Neural cell (in vitro differentiated cells): ENCODE results near the gene JPT2. TPM values are rescaled to one million over a fixed set of nuclear protein-coding genes. Genes with fewer than 3 reads are reported as not detected.

Source experiments
- H2AFZ ChIP-seq: fragments of 200-600, 300-800 bp; sonication (generic), shearing (Covaris generic); 2 replicates; pipeline ENCODE4 v1.6.0; 2014; ENCODE audit warnings: low read depth, mild to moderate bottlenecking, antibody characterized with exemption, low read length, moderate library complexity
- H3F3A ChIP-seq: fragments of 200-600 bp; shearing (Covaris generic); 2 replicates; pipeline ENCODE4 v1.6.1; 2016; ENCODE audit warnings: mild to moderate bottlenecking, moderate library complexity, mixed read lengths, antibody characterized with exemption, low read length; ENCODE audit not compliant: insufficient read depth, poor library complexity, severe bottlenecking
- H3K27ac ChIP-seq: fragments of 200-600, 300-800 bp; sonication (generic), shearing (Covaris generic); 2 replicates; pipeline ENCODE4 v1.5.1; 2014; ENCODE audit warnings: mild to moderate bottlenecking, low read length, moderate library complexity
- H3K27me3 ChIP-seq: fragments of 300-800, 200-600 bp; sonication (generic), shearing (Covaris generic); 2 replicates; pipeline ENCODE4 v1.6.0; 2014; ENCODE audit warnings: mild to moderate bottlenecking, low read depth, low read length, moderate library complexity; ENCODE audit not compliant: insufficient read depth
- H3K36me3 ChIP-seq: fragments of 300-800, 200-600 bp; sonication (generic), shearing (Covaris generic); 2 replicates; pipeline ENCODE4 v1.5.1; 2014; ENCODE audit warnings: mild to moderate bottlenecking, antibody characterized with exemption, low read length, moderate library complexity; ENCODE audit not compliant: insufficient read depth
- H3K4me2 ChIP-seq: fragments of 300-800, 200-600 bp; sonication (generic), shearing (Covaris generic); 2 replicates; pipeline ENCODE4 v1.6.0; 2014; ENCODE audit warnings: mild to moderate bottlenecking, low read length
- H3K4me3 ChIP-seq: fragments of 300-800, 200-600 bp; sonication (generic), shearing (Covaris generic); 2 replicates; pipeline ENCODE4 v1.5.1; 2014; ENCODE audit warnings: mild to moderate bottlenecking, low read length, moderate library complexity
- H3K79me2 ChIP-seq: fragments of 200-600 bp; shearing (Covaris generic); replicated peaks from 2 replicates; pipeline ENCODE4 v1.6.0; 2014; ENCODE audit warnings: mild to moderate bottlenecking, low read length, moderate library complexity; ENCODE audit not compliant: insufficient read depth
- H3K9ac ChIP-seq: fragments of 300-800, 200-600 bp; sonication (generic), shearing (Covaris generic); 2 replicates; pipeline ENCODE4 v1.6.1; 2016; ENCODE audit warnings: mild to moderate bottlenecking, low read length, mixed read lengths
- H3K9me2 ChIP-seq: fragments of 200-600 bp; shearing (Covaris generic); 2 replicates; pipeline ENCODE4 v1.6.1; 2016; ENCODE audit warnings: mild to moderate bottlenecking, low read length, mixed read lengths; ENCODE audit not compliant: insufficient read depth
- H3K9me3 ChIP-seq: fragments of 200-600, 300-800 bp; sonication (generic), shearing (Covaris generic); 2 replicates; pipeline ENCODE4 v1.6.1; 2016; ENCODE audit warnings: mild to moderate bottlenecking, mixed run types, low read length, moderate library complexity, mixed read lengths
- H4K20me1 ChIP-seq: fragments of 200-600 bp; shearing (Covaris generic); 2 replicates; pipeline ENCODE4 v1.6.1; 2016; ENCODE audit warnings: mild to moderate bottlenecking, mixed run types; ENCODE audit not compliant: insufficient read depth
- EP300 ChIP-seq: fragments of 450-650 bp; conservative IDR thresholded peaks from 2 replicates; pipeline ENCODE4 v1.6.1; 2014; ENCODE audit warnings: antibody characterized with exemption, mild to moderate bottlenecking, moderate library complexity; ENCODE audit not compliant: poor library complexity, severe bottlenecking
- EZH2 ChIP-seq: fragments of 200-600, 300-800 bp; shearing (Covaris generic), sonication (generic); IDR thresholded peaks from 2 replicates; pipeline ENCODE4 v1.6.1; 2014; ENCODE audit warnings: antibody characterized with exemption, low read length, borderline replicate concordance, mild to moderate bottlenecking; ENCODE audit not compliant: insufficient read depth, poor library complexity, severe bottlenecking
- MXI1 ChIP-seq: fragments of 450-650 bp; conservative IDR thresholded peaks from 2 replicates; pipeline ENCODE4 v1.6.1; 2014; ENCODE audit warnings: antibody characterized with exemption, mild to moderate bottlenecking; ENCODE audit not compliant: poor library complexity, severe bottlenecking
- POLR2AphosphoS5 ChIP-seq: IDR thresholded peaks from 2 replicates; pipeline ENCODE4 v1.6.1; 2012
- RAD21 ChIP-seq: fragments of 450-650 bp; conservative IDR thresholded peaks from 2 replicates; pipeline ENCODE4 v1.6.1; 2014; ENCODE audit warnings: antibody characterized with exemption, mild to moderate bottlenecking, moderate library complexity
- SMC3 ChIP-seq: fragments of 450-650 bp; conservative IDR thresholded peaks from 2 replicates; pipeline ENCODE4 v1.6.1; 2014; ENCODE audit warnings: antibody characterized with exemption, mild to moderate bottlenecking, moderate library complexity; ENCODE audit not compliant: poor library complexity
- TAF1 ChIP-seq: IDR thresholded peaks from 2 replicates; pipeline ENCODE4 v1.6.1; 2012; ENCODE audit warnings: low read depth
- polyA plus RNA-seq: library from polyadenylated mRNA; depleted of rRNA; stranded (reverse); fragments of >200 nt; gene quantifications from 2 replicates; pipeline ENCODE4 v1.2.3, GENCODE V29; 2014
- TF ChIP-seq, protein P1 (sequence below): fragments of 450-650 bp; IDR thresholded peaks from 2 replicates; pipeline ENCODE4 v1.5.1; 2014; ENCODE audit warnings: antibody characterized with exemption, mild to moderate bottlenecking, moderate library complexity; ENCODE audit not compliant: poor library complexity, severe bottlenecking
- TF ChIP-seq, protein P2 (sequence below): IDR thresholded peaks from 2 replicates; pipeline ENCODE4 v1.6.1; 2012; ENCODE audit warnings: borderline replicate concordance

The JPT2 gene
- polyA plus RNA-seq, 1 donor from 2014 or later = 61.4 TPM

- no peak overlapping the region for H3K4me2 ChIP-seq
- no peaks in the 10 kb centered on the region for H3K9me3 ChIP-seq
- TF ChIP-seq, protein P1, sequence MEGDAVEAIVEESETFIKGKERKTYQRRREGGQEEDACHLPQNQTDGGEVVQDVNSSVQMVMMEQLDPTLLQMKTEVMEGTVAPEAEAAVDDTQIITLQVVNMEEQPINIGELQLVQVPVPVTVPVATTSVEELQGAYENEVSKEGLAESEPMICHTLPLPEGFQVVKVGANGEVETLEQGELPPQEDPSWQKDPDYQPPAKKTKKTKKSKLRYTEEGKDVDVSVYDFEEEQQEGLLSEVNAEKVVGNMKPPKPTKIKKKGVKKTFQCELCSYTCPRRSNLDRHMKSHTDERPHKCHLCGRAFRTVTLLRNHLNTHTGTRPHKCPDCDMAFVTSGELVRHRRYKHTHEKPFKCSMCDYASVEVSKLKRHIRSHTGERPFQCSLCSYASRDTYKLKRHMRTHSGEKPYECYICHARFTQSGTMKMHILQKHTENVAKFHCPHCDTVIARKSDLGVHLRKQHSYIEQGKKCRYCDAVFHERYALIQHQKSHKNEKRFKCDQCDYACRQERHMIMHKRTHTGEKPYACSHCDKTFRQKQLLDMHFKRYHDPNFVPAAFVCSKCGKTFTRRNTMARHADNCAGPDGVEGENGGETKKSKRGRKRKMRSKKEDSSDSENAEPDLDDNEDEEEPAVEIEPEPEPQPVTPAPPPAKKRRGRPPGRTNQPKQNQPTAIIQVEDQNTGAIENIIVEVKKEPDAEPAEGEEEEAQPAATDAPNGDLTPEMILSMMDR = no peak
- TF ChIP-seq SMC3 (no peak), POLR2AphosphoS5 (no peak), MXI1 (no peak), EP300 (no peak), EZH2 (no peak), TAF1 (no peak), RAD21 (no peak)
- TF ChIP-seq, protein P2, sequence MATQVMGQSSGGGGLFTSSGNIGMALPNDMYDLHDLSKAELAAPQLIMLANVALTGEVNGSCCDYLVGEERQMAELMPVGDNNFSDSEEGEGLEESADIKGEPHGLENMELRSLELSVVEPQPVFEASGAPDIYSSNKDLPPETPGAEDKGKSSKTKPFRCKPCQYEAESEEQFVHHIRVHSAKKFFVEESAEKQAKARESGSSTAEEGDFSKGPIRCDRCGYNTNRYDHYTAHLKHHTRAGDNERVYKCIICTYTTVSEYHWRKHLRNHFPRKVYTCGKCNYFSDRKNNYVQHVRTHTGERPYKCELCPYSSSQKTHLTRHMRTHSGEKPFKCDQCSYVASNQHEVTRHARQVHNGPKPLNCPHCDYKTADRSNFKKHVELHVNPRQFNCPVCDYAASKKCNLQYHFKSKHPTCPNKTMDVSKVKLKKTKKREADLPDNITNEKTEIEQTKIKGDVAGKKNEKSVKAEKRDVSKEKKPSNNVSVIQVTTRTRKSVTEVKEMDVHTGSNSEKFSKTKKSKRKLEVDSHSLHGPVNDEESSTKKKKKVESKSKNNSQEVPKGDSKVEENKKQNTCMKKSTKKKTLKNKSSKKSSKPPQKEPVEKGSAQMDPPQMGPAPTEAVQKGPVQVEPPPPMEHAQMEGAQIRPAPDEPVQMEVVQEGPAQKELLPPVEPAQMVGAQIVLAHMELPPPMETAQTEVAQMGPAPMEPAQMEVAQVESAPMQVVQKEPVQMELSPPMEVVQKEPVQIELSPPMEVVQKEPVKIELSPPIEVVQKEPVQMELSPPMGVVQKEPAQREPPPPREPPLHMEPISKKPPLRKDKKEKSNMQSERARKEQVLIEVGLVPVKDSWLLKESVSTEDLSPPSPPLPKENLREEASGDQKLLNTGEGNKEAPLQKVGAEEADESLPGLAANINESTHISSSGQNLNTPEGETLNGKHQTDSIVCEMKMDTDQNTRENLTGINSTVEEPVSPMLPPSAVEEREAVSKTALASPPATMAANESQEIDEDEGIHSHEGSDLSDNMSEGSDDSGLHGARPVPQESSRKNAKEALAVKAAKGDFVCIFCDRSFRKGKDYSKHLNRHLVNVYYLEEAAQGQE = no peak
- H3K27ac ChIP-seq = no peak overlapping the region
- H2AFZ ChIP-seq = no peak overlapping the region
- H3K79me2 ChIP-seq = peaks cover 26% of the 10 kb centered on the region
- H3F3A ChIP-seq = no peaks in the 10 kb centered on the region
- H3K27me3 ChIP-seq = no peaks in the 10 kb centered on the region
- peaks cover 11% of the 10 kb centered on the region for H3K36me3 ChIP-seq
- H4K20me1 ChIP-seq = no peaks in the 10 kb centered on the region
- H3K4me3 ChIP-seq = no peak overlapping the region
- H3K9me2 ChIP-seq = no peaks in the 10 kb centered on the region
- H3K9ac ChIP-seq = no peak overlapping the region
Measured at GRCh38 chr16:1689853-1690252, 11.8 kb downstream of the JPT2 start.

DNA sequence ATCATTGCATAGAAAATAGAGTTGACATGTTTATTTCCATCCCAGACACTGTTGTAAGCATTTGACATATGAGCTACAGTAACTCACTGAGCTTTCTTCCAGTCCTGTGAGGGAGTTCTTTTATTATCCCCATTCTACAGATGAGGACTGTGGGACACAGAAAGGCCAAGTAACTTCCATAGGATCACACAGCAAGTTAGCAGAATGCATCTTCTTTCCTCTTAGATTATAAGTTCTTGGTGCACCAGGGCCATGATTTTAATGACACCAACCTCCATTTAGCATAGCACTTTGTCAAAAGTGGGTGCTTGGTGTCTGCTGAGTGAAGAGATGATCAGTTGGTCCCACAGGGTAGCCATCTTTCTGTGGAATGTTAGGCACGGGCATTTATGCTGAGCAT, 12.7 kb downstream of the JPT2 start:
- Histone ChIP-seq H3F3A (no peaks in the 10 kb centered on the region), H3K27ac (no peak overlapping the region), H3K79me2 (peaks cover 21% of the 10 kb centered on the region), H3K4me3 (no peak overlapping the region), H3K27me3 (no peaks in the 10 kb centered on the region), H4K20me1 (no peaks in the 10 kb centered on the region), H3K9me3 (no peaks in the 10 kb centered on the region), H3K36me3 (peaks cover 11% of the 10 kb centered on the region), H2AFZ (no peak overlapping the region), H3K9ac (no peak overlapping the region), H3K9me2 (no peaks in the 10 kb centered on the region), H3K4me2 (no peak overlapping the region)
- no peak for TF ChIP-seq RAD21
- no peak for TF ChIP-seq POLR2AphosphoS5
- TF ChIP-seq, protein P2 = no peak
- no peak for TF ChIP-seq TAF1
